GM12878 (cell line): Measurements from ENCODE around the gene FAM120A. TPM values are rescaled to one million over a fixed set of nuclear protein-coding genes. Genes with fewer than 3 reads are reported as not detected.

Experiments used
- ATAC-seq: fragments of 200-7000 bp; cut with Tn5 transposase; 3 replicates; pipeline ENCODE4 v1.9.1; 2020; ENCODE audit warnings: mild to moderate bottlenecking, moderate library complexity
- BruUV-seq: library from RNA; stranded (reverse); fragments of 400-500 nt; replicated peaks from 2 replicates; lab custom pipeline; 2021; lab: Mats Ljungman, UMichigan
- CTCF ChIA-PET: fragments of 300-600 bp; sonication (Branson Sonifier 250); formaldehyde crosslinking; extraction: SDS; loops from one replicate; lab custom pipeline; 2021; ENCODE audit warnings: inconsistent platforms; lab: Yijun Ruan, JAX
- POLR2A ChIA-PET: fragments of 350-600 bp; formaldehyde crosslinking; extraction: SDS; loops from one replicate; lab custom pipeline; 2021; ENCODE audit warnings: inconsistent platforms; lab: Charles Lee
- RAD21 ChIA-PET: fragments of 300-600 bp; sonication (Branson Sonifier 250); formaldehyde crosslinking; loops from one replicate; lab custom pipeline; 2023; ENCODE audit warnings: antibody characterized with exemption; ENCODE audit not compliant: unreplicated experiment; lab: Charles Lee
- SMC1A ChIA-PET: fragments of 300-600 bp; sonication (Branson Sonifier 250); formaldehyde crosslinking; loops from one replicate; lab custom pipeline; 2023; ENCODE audit not compliant: unreplicated experiment, uncharacterized antibody; lab: Charles Lee
- DNase-seq: peaks from one replicate; pipeline ENCODE4 v3.0.0-alpha.2; 2011; ENCODE audit warnings: low read depth, low spot score
- FAIRE-seq: peaks from 3 replicates; lab custom pipeline; 2011; peaks lifted over from hg19 to GRCh38; lab: Jason Lieb, UNC
- H2AFZ ChIP-seq: 2 replicates; pipeline ENCODE4 v1.6.0; 2011; ENCODE audit warnings: low read depth, low read length, control low read depth; ENCODE audit not compliant: control insufficient read depth
- H3K27ac ChIP-seq: 2 replicates; pipeline ENCODE4 v1.5.1; 2011; ENCODE audit warnings: control low read depth; ENCODE audit not compliant: control insufficient read depth, insufficient read depth
- H3K27me3 ChIP-seq, 2 experiments: replicated peaks in 1 of 2; 2 replicates each; pipeline versions ENCODE4 v1.6.0 to v1.6.1; 2011; ENCODE audit warnings: low read length in 1 of 2; ENCODE audit not compliant: control insufficient read depth in 2 of 2, insufficient read depth in 2 of 2
- H3K36me3 ChIP-seq, 2 experiments: 2 replicates each; pipeline ENCODE4 v1.5.1; 2011; ENCODE audit warnings: low read length in 1 of 2; ENCODE audit not compliant: control insufficient read depth in 2 of 2, insufficient read depth in 2 of 2
- H3K4me1 ChIP-seq: 2 replicates; pipeline ENCODE4 v1.6.1; 2011; ENCODE audit warnings: mild to moderate bottlenecking, low read length, moderate library complexity, mixed read lengths; ENCODE audit not compliant: control insufficient read depth, insufficient read depth
- H3K4me2 ChIP-seq: 2 replicates; pipeline ENCODE4 v1.6.0; 2011; ENCODE audit warnings: control low read depth; ENCODE audit not compliant: control insufficient read depth, insufficient read depth
- H3K4me3 ChIP-seq: fragments of 200-600 bp; sonication (generic); 2 replicates; pipeline ENCODE4 v1.5.1; 2016
- H3K79me2 ChIP-seq: 2 replicates; pipeline ENCODE4 v1.6.0; 2011; ENCODE audit warnings: low read length; ENCODE audit not compliant: control insufficient read depth, insufficient read depth
- H3K9ac ChIP-seq: 2 replicates; pipeline ENCODE4 v1.8.0; 2011; ENCODE audit warnings: low read length, control low read depth, mixed read lengths; ENCODE audit not compliant: control insufficient read depth, insufficient read depth
- H3K9me3 ChIP-seq: replicated peaks from 3 replicates; pipeline ENCODE4 v1.5.1; 2011; ENCODE audit warnings: mild to moderate bottlenecking, low read length; ENCODE audit not compliant: control insufficient read depth, insufficient read depth
- H4K20me1 ChIP-seq: 2 replicates; pipeline ENCODE4 v1.6.0; 2011; ENCODE audit not compliant: control insufficient read depth, insufficient read depth
- CHD2 ChIP-seq: IDR thresholded peaks from 2 replicates; pipeline ENCODE4 v1.6.1; 2011; ENCODE audit warnings: low read depth, low read length, improper control_type of control experiment, borderline replicate concordance
- KDM1A ChIP-seq: fragments of 200-600 bp; sonication (generic); IDR thresholded peaks from 2 replicates; pipeline ENCODE4 v1.6.1; 2016; ENCODE audit warnings: borderline replicate concordance
- NKRF ChIP-seq: fragments of 450-650 bp; conservative IDR thresholded peaks from 2 replicates; pipeline ENCODE4 v1.6.1; 2017; ENCODE audit warnings: mild to moderate bottlenecking, moderate library complexity
- ZNF384 ChIP-seq: IDR thresholded peaks from 2 replicates; pipeline ENCODE4 v1.6.1; 2012; ENCODE audit warnings: low read depth, mild to moderate bottlenecking, low read length, improper control_type of control experiment, borderline replicate concordance
- WGBS: methylation state at CpG from one replicate; pipeline ENCODE4 v1.1.6; 2016; ENCODE audit warnings: low lambda C conversion rate; ENCODE audit not compliant: insufficient replicate concordance, insufficient coverage; ENCODE audit errors: missing lambda C conversion rate; 5-methylcytosine and 5-hydroxymethylcytosine counted together
- in situ Hi-C: fragments of 300-500 bp; cut with MboI; formaldehyde crosslinking; loops from 9 replicates; pipeline ENCODE4 v1.14.3; 2018; ENCODE audit warnings: mixed read lengths
- intact Hi-C: fragments of 100-400 bp; cut with micrococcal nuclease; formaldehyde crosslinking; loops from one replicate; pipeline ENCODE4 v1.14.2; 2022; ENCODE audit not compliant: unreplicated experiment
- polyA plus RNA-seq, 11 experiments: library from polyadenylated mRNA; depleted of rRNA in 4 of 11; unstranded in 6 of 11; stranded (reverse) in 5 of 11; fragments of >200 nt; fragmentation: Nextera tagmentation in 4 of 11; fragmentation: Illumina TruSeq in 1 of 11; extraction: Ambion mirVana in 4 of 11; extraction: Trizol in 1 of 11; gene quantifications; 1 replicate in 1 of 11; 2 replicates in 10 of 11; pipeline versions ENCODE4 v1.2.1 to v1.2.3, GENCODE V29; 2011 to 2016; ENCODE audit warnings: inconsistent platforms in 2 of 11, missing spikeins in 2 of 11, low read depth in 1 of 11
- total RNA-seq, 4 experiments: library from RNA; depleted of rRNA in 3 of 4; stranded (reverse); fragments of >200 nt in 3 of 4; fragmentation: Illumina TruSeq in 1 of 4; extraction: Trizol in 1 of 4; gene quantifications; 2 replicates each; pipeline versions ENCODE4 v1.2.1 to v1.2.3, GENCODE V29; 2013 to 2021

Gene FAM120A
- total and polyA plus RNA-seq, 10 of the 15 experiments (the other 5 are each of a cell fraction or from before 2014, with no cell fraction given): 13.1 to 89.6 (median 52.5) TPM

- TF ChIP-seq NKRF (0 out of 2 replicates have a peak, but pooled peaks have one; percentile 8), KDM1A (no peak)
Observed at GRCh38 chr9:93456504-93456903, 5.0 kb downstream of the FAM120A start (continued).

GRCh38 chr9:93457006-93457405 lies 5.5 kb downstream of the FAM120A start:
- H3K9ac ChIP-seq: no peak overlapping the region
- no peaks in the 10 kb centered on the region for H4K20me1 ChIP-seq
- in situ Hi-C loops: no loop called here
- POLR2A ChIA-PET: interaction anchor here (1.4 to 2.0 kb wide), 2 partner anchors 8 to 11 kb away, joined by 5 to 10 read pairs; no protein-coding TSS in a partner anchor
- 0% methylated on average over 1 of the region's 1 CpG for WGBS
- DNase-seq (no peak), FAIRE-seq (no peak), ATAC-seq (no peak)
- H2AFZ ChIP-seq: no peak overlapping the region
- RAD21 ChIA-PET: interaction anchor here (1.3 to 1.7 kb wide), 2 partner anchors 12 to 109 kb away, joined by 4 to 6 read pairs; no protein-coding TSS in a partner anchor
- TF ChIP-seq ZNF384 (no peak), CHD2 (no peak)
- no TSS peak for BruUV-seq
- H3K9me3 ChIP-seq: no peaks in the 10 kb centered on the region
- H3K4me1 ChIP-seq: peaks cover 4% of the 10 kb centered on the region; the same call in 1 of the 2 replicates
- no peak overlapping the region; the same call in 1 of the 2 replicates for H3K27ac ChIP-seq
- CTCF ChIA-PET: interaction anchor here (0.7 to 2.6 kb wide), 5 partner anchors 8 to 302 kb away, joined by 3 to 10 read pairs (median 4); no protein-coding TSS in a partner anchor
- SMC1A ChIA-PET: interaction anchor here (0.6 to 2.6 kb wide), 8 partner anchors 8 to 338 kb away, joined by 3 to 16 read pairs (median 3); no protein-coding TSS in a partner anchor
- H3K4me3 ChIP-seq: peak overlapping the region; percentile 51
- H3K27me3 ChIP-seq: no peaks in the 10 kb centered on the region
- H3K36me3 ChIP-seq: 0 out of 4 replicates have a peak, but pooled peaks cover 0 to 3% of the 10 kb centered on the region in 2 experiments
- peaks cover 97% of the 10 kb centered on the region for H3K79me2 ChIP-seq
- H3K4me2 ChIP-seq: peak overlapping the region; percentile 89
- intact Hi-C loops: loop anchor here (10.0 kb wide), 1 partner anchor 708 kb away; no protein-coding TSS in a partner anchor
